GM19455 (cell line): ENCODE results near the gene TSPAN12.
"Not testable (repeated sequence)": the region's sequence is repeated elsewhere in the genome, so short reads cannot be mapped to it uniquely, and the experiment has no call there.

Source experiments
- ATAC-seq: cut with Tn5 transposase; IDR thresholded peaks from one replicate; pipeline ENCODE4 v1.9.1; 2021; ENCODE audit not compliant: unreplicated experiment

The TSPAN12 gene

GRCh38 chr7:120806669-120807068 lies 51.3 kb downstream of the TSPAN12 start:
- ATAC-seq = no peak

GRCh38 chr7:120805636-120806388 lies 52.1 kb downstream of the TSPAN12 start:
- peak; percentile 80 for ATAC-seq

- ATAC-seq = no peak
These were observed 55.2 kb downstream of the TSPAN12 start for GRCh38 chr7:120802751-120803150.

GRCh38 chr7:120799813-120800475 lies 58.0 kb downstream of the TSPAN12 start:
- no peak for ATAC-seq

GRCh38 chr7:120799147-120799546 lies 58.8 kb downstream of the TSPAN12 start:
- ATAC-seq = no peak

- ATAC-seq = no peak
These were observed 60.8 kb downstream of the TSPAN12 start for GRCh38 chr7:120797026-120797645.

- ATAC-seq = no peak
These were observed 63.7 kb downstream of the TSPAN12 start for GRCh38 chr7:120794106-120794729.

- no peak for ATAC-seq
These were observed 64.6 kb downstream of the TSPAN12 start for GRCh38 chr7:120793213-120793936.

GRCh38 chr7:120792861-120793130 lies 65.1 kb downstream of the TSPAN12 start:
- ATAC-seq = no peak

- peak; percentile 97 for ATAC-seq
These were observed 65.7 kb downstream of the TSPAN12 start for GRCh38 chr7:120792091-120792860.

- no peak for ATAC-seq
These were observed 72.8 kb downstream of the TSPAN12 start for GRCh38 chr7:120785095-120785494.

GRCh38 chr7:120783721-120784120 lies 74.2 kb downstream of the TSPAN12 start:
- no peak for ATAC-seq

GRCh38 chr7:120783273-120783672 lies 74.7 kb downstream of the TSPAN12 start:
- no peak for ATAC-seq

- ATAC-seq = not testable (repeated sequence)
These were observed 76.0 kb downstream of the TSPAN12 start for GRCh38 chr7:120781924-120782323.

- ATAC-seq = no peak
These were observed 77.0 kb downstream of the TSPAN12 start for GRCh38 chr7:120780938-120781337.

GRCh38 chr7:120780451-120780850 lies 77.5 kb downstream of the TSPAN12 start:
- not testable (repeated sequence) for ATAC-seq

GRCh38 chr7:120779078-120779477 lies 78.9 kb downstream of the TSPAN12 start:
- not testable (repeated sequence) for ATAC-seq

GRCh38 chr7:120775755-120776154 lies 82.2 kb downstream of the TSPAN12 start:
- no peak for ATAC-seq

GRCh38 chr7:120774481-120774880 lies 83.5 kb downstream of the TSPAN12 start:
- no peak for ATAC-seq

GRCh38 chr7:120770206-120770605 lies 87.7 kb downstream of the TSPAN12 start:
- no peak for ATAC-seq
